ENCODE data around the gene ACAD9. TPM values are rescaled to one million over a fixed set of nuclear protein-coding genes. Genes with fewer than 3 reads are reported as not detected.

ACAD9 gene
- total RNA-seq, 4 donors from 2014 or later: 27.3 to 91.2 (median 49.5) TPM

GRCh38 chr3:128908951-128909350 lies 29.5 kb downstream of the ACAD9 start:
- Histone ChIP-seq H3K36me3 (peaks cover 0 to 100% (median 0%) of the 10 kb centered on the region in 3 donors), H3K4me3 (no peak overlapping the region), H3K27me3 (no peaks in the 10 kb centered on the region), H3K9me3 (no peaks in the 10 kb centered on the region), H3K27ac (no peak overlapping the region), H3K4me1 (no peaks in the 10 kb centered on the region)
- TF ChIP-seq POLR2A (IDR thresholded peaks at IDR 0.05): no peak
- TF ChIP-seq CTCF (IDR thresholded peaks at IDR 0.05): no peak
- DNase-seq: no peak

DNA sequence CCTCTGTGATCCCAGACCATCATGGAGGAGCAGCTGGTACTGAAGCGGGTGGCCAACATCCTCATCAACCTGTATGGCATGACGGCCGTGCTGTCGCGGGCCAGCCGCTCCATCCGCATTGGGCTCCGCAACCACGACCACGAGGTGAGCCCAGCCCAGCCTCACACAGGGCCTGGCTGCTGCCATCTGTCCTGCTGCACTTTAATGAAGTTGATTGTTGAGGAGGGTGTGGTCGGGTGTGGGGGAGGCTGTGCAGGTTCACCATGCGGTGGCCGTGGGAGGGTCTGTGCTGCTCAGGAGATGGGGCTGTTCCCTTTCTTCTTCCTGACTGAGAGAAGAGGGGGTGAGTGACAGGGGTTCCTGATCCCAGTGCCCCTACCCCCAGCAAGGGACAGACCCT lies 30.6 kb downstream of the ACAD9 start:
- H3K36me3 ChIP-seq: peaks cover 0 to 100% (median 0%) of the 10 kb centered on the region in 3 donors
- no peak overlapping the region for H3K27ac ChIP-seq
- TF ChIP-seq CTCF (IDR thresholded peaks at IDR 0.05) (no peak), POLR2A (IDR thresholded peaks at IDR 0.05) (no peak)

GRCh38 chr3:128911911-128912310 lies 32.5 kb downstream of the ACAD9 start:
- Histone ChIP-seq H3K36me3 (peaks cover 0 to 91% (median 0%) of the 10 kb centered on the region in 3 donors), H3K27me3 (no peaks in the 10 kb centered on the region), H3K4me1 (no peaks in the 10 kb centered on the region), H3K27ac (no peak overlapping the region), H3K4me3 (no peak overlapping the region), H3K9me3 (no peaks in the 10 kb centered on the region)
- DNase-seq: no peak
- TF ChIP-seq CTCF (IDR thresholded peaks at IDR 0.05) (no peak), POLR2A (IDR thresholded peaks at IDR 0.05) (no peak)

More for the DNA sequence above, 30.6 kb downstream of the ACAD9 start:
- no peak overlapping the region for H3K4me3 ChIP-seq
- no peaks in the 10 kb centered on the region for H3K27me3 ChIP-seq
- DNase-seq: no peak
- no peaks in the 10 kb centered on the region for H3K9me3 ChIP-seq
- H3K4me1 ChIP-seq: no peaks in the 10 kb centered on the region

DNA sequence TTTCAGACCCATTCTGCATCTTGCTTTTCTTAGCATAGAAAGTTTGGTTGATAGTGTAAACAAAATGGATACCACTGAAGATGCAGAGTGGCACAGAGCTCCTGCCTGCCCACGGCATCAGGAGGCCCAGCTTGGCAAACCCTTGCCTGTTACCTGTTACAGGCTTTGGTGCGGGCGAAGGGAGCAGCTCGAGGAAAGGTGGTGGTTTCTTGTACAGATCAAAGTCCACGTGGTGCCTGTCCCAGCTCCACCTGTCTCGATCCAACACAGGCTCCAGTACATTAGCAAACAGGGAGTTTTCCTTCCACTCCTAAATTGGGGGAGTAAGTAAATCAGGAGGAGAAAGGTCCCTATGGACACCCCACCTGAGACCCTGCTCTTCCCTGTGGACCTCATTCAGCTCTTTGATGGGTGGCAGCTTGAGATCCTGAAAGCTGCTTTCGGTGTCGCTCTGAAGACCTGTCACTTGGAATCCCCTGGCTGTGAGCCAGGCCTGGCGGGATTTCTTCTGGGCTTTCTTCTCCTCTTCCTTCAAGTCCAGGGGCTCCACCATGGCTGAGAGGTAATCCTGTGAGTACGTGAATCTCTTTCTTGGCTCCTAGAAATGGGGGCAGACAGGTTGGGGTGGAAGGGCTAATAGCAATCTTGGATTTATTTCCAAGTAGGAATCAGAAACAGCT lies 35.7 kb downstream of the ACAD9 start:
- Histone ChIP-seq H3K27ac (no peak overlapping the region), H3K9me3 (no peaks in the 10 kb centered on the region), H3K4me3 (no peak overlapping the region), H3K36me3 (peaks cover 0 to 59% (median 0%) of the 10 kb centered on the region in 3 donors), H3K27me3 (no peaks in the 10 kb centered on the region), H3K4me1 (no peaks in the 10 kb centered on the region)
- TF ChIP-seq POLR2A (IDR thresholded peaks at IDR 0.05) (no peak), CTCF (IDR thresholded peaks at IDR 0.05) (no peak)
- DNase-seq: no peak

DNA sequence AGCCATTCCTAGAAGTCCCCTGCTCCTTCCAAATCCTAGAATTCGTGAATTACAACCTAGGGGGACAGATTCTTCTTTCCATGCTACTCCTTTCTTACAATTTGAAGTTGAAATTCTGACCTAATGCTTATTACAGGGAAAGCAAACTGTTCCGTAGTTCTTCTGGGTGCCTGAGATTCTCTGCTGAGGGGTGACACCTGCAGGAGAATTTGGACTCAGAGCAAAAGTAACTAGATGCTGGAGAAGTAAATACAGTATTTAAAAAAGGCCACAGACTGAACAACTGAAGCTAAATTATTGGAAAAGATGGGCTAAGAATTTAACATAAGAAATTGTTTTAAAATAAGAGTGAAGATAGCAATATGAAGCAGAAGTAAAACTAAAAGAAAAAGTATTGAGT lies 37.9 kb downstream of the ACAD9 start:
- Histone ChIP-seq H3K27me3 (no peaks in the 10 kb centered on the region), H3K4me3 (no peak overlapping the region), H3K27ac (no peak overlapping the region), H3K36me3 (peaks cover 0 to 37% (median 0%) of the 10 kb centered on the region in 3 donors), H3K4me1 (no peaks in the 10 kb centered on the region), H3K9me3 (peaks cover 0 to 8% (median 1%) of the 10 kb centered on the region in 4 donors)
- DNase-seq: peak in 1 of 3 donors; percentile 30
- no peak for TF ChIP-seq POLR2A (IDR thresholded peaks at IDR 0.05)
- TF ChIP-seq CTCF (IDR thresholded peaks at IDR 0.05): peak in 2 of 6 experiments; percentile 14 to 34
